ENCODE measurements around the gene BPIFB1.

Gene BPIFB1

GRCh38 chr20:33273117-33273851, 9.7 kb upstream of the BPIFB1 start:
- DNase-seq, result no peak

DNA sequence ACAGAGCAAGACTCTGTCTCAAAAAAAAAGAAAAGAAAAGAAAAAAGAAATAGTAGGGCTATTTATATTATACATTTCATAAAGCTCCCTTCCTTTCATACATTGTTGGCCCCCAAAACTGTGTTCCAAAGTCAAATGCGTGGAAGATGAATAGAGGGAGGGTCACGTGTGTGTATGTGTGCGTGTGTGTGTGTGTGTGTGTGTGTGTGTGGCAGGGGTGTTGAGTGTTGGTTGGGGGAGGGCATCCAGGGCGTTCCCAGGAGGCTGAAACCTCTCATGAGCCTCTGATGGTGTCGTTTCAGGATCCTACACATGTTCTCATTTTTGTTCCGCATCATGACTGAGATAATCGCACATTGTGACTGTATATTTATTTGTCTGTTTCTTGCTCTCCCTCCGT, 7.8 kb upstream of the BPIFB1 start:
- DNase-seq, result no peak

GRCh38 chr20:33275871-33276270, 7.1 kb upstream of the BPIFB1 start:
- no peak for DNase-seq

GRCh38 chr20:33276303-33277113, 6.5 kb upstream of the BPIFB1 start:
- DNase-seq, result no peak

GRCh38 chr20:33277471-33278441, 5.3 kb upstream of the BPIFB1 start:
- no peak for DNase-seq

DNA sequence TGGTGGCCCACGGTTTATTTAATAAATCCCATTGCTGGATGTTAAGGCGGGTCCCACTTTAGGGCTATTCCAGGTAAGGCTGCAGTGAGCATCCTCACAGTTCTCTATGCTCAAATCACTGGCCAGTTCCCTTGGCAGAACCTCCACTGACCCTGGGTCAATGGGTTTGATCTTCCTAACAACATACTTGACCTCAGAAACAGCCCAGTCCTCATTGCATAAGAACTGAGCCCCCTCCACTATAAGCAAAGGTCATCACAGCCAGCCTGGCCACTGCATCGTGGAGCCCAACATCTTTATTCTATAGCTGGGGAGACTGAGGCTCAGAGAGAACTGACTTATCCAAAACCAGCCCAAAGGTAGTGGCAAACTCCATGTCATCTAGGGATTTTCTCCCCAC, 4.3 kb upstream of the BPIFB1 start:
- no peak for DNase-seq

- DNase-seq, result no peak
Measured at GRCh38 chr20:33279261-33279910, 3.6 kb upstream of the BPIFB1 start.

- no peak for DNase-seq
Measured at GRCh38 chr20:33280000-33280680, 2.9 kb upstream of the BPIFB1 start.

- DNase-seq, result no peak
Measured at GRCh38 chr20:33280775-33281174, 2.2 kb upstream of the BPIFB1 start.

DNA sequence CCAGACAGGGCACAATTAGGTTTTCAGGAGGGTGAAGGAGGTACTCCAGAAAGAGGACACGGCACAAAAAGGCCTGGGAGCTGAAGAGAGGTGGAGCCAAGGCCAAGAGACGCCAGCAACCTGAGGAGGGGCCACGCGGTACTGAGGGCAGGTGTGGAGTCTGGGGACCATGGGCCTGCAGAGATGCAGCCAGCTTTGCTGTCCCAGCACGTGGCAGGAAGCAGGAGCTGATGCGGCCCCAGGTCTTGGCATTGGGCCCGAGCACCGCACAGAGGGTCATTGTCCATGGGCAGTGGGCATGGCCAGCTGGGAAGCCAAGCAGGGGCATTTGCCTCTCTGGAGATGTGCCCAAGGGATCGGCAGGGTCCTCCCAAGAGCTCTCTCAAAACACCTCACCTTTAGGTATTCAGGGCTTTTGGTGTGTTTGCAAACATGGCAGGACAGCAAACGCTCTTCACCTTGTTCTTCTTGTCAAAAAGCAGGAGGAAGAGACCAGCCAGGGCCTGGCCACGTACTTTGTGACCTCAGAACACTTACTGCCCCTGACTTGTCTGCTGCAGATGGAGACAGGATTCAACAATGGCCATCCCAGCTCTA, 1.4 kb upstream of the BPIFB1 start:
- DNase-seq, result no peak

DNA sequence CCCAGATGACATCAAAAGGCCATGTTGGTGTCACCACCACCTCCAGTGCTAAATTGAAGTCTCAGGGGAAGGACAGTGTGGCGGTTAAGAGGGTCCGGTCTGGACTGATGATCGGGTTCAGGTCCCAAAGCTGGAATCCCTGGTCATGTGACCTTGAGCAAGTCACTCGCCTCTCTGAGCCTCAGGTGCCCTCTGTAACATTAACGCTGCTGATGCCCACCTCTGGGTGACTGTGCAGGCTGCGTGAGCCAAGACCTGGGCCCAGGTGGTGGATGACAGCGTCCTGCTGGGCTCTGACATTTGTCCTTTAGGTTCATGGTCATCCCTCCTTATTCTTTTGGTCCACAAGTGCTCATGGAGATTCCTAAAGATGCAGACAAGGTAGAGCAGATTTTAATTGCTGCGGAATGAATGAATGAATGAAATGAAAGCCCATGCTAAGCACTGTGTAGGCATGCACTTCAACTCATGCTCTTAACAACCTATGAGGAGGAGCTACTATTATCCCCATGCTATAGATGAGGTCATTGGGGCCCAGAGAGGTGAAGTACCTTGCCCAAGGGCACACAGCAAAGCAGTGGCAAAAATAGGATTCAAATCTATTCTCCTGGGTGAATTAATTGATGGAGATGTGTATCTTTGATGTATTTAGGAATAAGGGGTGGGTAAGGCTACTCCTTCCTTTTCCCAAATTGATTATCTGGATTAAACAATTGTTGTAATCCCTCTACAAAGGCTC, 649 bp upstream of the BPIFB1 start:
- DNase-seq, result no peak

DNA sequence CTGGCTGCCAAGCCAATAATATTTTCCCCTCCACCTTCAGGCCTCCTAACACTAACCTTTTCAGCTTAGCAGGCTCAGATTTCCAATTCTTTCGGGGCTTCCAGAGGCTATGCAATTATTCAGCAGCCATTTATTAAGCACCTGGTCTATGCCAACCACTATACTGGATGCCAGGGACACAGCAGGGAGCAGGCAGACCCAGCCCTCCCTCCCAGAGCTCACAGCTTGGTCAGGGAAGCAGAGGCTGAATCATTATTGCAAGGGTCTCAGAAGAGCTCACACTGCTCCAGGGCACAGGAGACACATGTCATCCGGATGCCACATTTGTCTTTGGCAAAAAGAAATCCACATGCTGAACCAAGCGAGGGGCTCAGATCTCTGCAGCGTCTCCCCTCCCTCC, 1.3 kb downstream of the BPIFB1 start:
- no peak for DNase-seq

DNA sequence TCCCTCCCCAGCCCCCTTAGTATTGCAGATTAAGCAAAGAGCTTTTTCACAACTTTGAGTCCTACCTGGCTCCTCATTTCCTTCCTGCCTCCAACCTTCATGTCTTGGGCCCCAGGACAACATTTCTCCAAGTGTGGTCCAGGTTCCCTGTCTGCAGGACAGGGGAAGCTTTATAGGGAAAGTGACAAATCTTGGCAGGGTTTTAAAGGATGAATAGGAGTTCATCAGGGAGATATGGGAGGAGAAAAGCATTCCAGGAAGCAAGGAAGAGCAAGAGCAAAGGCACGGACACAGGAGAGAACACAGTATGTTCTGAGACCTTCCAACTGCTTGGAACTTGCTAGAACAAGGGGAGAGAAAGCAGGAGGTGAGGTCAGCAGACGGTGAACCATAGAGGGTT, 1.9 kb downstream of the BPIFB1 start:
- DNase-seq, result no peak

- DNase-seq, result no peak
Measured at GRCh38 chr20:33285861-33286495, 3.0 kb downstream of the BPIFB1 start.

- DNase-seq, result no peak
Measured at GRCh38 chr20:33287884-33288283, 4.9 kb downstream of the BPIFB1 start.

DNA sequence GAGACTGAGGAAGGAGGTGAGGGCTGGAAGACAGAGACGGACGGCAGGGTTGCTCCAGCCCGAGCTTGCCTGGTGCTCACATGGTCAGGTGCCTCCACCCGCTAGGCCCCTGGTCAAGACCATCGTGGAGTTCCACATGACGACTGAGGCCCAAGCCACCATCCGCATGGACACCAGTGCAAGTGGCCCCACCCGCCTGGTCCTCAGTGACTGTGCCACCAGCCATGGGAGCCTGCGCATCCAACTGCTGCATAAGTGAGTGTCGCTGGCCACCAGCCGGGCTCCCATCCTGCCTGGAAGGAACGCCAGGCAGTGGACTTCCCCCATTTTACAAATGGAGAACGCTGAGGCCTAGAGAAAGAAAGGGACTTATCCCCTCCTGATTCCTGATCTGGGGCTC, 7.8 kb downstream of the BPIFB1 start:
- DNase-seq, result no peak

DNA sequence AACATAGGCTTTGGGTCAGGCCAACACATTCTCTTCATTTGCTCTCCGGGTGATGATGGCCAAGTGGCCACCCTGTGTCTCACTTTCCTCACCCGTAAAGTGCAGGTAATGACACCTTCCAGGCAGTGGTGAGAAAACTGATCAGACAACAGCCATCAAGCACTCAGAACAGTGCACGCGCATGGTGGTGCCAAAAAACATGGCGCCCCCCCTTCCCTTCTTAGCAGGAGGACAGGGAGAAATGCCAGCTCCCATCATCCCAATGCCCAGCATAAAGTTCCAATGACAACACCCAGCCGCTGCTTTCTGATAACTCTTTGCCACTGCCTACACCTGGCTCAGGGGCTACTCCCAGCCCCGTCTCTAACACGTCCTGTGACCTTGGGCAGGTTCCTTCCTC, 8.4 kb downstream of the BPIFB1 start:
- no peak for DNase-seq

DNA sequence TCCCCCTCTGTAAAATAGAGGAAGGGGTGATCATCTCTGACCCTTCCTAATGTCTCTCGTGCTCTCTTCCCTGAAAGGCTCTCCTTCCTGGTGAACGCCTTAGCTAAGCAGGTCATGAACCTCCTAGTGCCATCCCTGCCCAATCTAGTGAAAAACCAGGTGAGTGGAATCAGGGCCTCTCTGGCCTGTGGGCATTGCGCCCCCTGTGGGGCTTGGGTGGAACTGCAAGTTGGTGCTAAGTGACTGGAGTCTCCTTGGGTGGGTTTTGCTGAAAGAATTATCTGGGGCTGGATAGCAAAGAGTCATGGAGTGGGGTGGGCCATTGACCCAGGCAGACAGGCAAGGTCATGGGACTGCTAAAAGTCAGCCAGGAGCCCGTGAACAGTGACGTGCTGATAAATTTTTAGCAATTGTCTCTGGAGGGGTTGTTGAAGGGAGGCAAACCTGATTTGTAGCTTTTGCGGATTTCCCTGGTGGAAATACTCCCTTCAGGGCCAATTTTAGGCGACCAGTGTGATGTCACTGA, 8.9 kb downstream of the BPIFB1 start:
- DNase-seq, result no peak

DNA sequence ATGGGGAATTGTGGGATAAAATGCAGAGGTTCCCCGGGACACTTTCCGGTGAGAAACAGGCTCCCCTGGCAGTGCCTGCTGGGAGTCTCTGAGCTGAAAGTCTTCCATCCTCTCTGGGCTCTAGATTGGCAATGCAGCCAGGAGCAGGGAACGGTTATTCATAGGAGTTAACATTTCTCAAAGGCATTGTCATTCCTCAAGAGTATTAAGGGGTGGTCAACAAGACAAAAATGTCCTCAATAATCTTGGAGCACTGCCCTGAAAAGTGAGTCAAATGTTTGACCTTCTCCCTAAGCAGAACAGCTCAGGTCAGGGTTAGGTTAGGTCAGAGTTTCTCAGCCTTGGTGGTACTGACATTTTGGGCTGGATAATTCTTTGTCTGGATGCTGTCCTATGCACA, 13.2 kb downstream of the BPIFB1 start:
- DNase-seq, result no peak

GRCh38 chr20:33298391-33298790, 15.4 kb downstream of the BPIFB1 start:
- no peak for DNase-seq
